NCI-H1048 (cell line): ENCODE data around the gene CLDN34.

Experiments used
- DNase-seq: peaks from one replicate; lab custom pipeline; 2025; lab: John Stamatoyannopoulos, UW

The CLDN34 gene

GRCh38 chrX:10016519-10017132 is 49.5 kb downstream of the CLDN34 start:
- no peak for DNase-seq

GRCh38 chrX:10017872-10018271 is 50.7 kb downstream of the CLDN34 start:
- peak; percentile 12 for DNase-seq
